ENCODE measurements around the gene DBN1. TPM values are rescaled to one million over a fixed set of nuclear protein-coding genes. Genes with fewer than 3 reads are reported as not detected.

The DBN1 gene
- total and polyA plus RNA-seq, 2 donors (not counting 1 experiment from before 2014, with no cell fraction given) = 96.4 to 138 TPM

GRCh38 chr5:177496070-177496726, 22.8 kb upstream of the DBN1 start:
- no peak overlapping the region for H2AFZ ChIP-seq (ENCODE audit: low read length)
- H3K4me2 ChIP-seq (ENCODE audit: extremely low read depth, insufficient read depth, low read length) = peak overlapping the region; percentile 93
- TF ChIP-seq CTCF (conservative IDR thresholded peaks at IDR 0.05 in 1 of 2, IDR thresholded peaks at IDR 0.05 in 1 of 2; ENCODE audit: low read depth in 1 of 2, low read length in 2 of 2) = peak; percentile 27 to 47
- no peak for TF ChIP-seq EZH2 (IDR thresholded peaks at IDR 0.05; ENCODE audit: low read length, missing control alignments)
- peaks cover 39% of the 10 kb centered on the region for H3K79me2 ChIP-seq (ENCODE audit: control insufficient read depth, insufficient read depth, low read length)
- peaks cover 43% of the 10 kb centered on the region for H3K4me1 ChIP-seq (ENCODE audit: control insufficient read depth, extremely low read depth, insufficient read depth, low read length)
- DNase-seq (ENCODE audit: low read depth in 2 of 2) = peak in 1 of 2 donors; percentile 75
- peak overlapping the region; percentile 70 to 93 (median 80) for H3K4me3 ChIP-seq (replicated peaks in 1 of 4; ENCODE audit: control extremely low read depth in 1 of 4, insufficient read depth in 1 of 4, low read depth in 3 of 4, low read length in 4 of 4)
- H3K27ac ChIP-seq (ENCODE audit: insufficient read depth, low read length) = peak overlapping the region; percentile 93
- no peaks in the 10 kb centered on the region for H3K27me3 ChIP-seq (ENCODE audit: control insufficient read depth, insufficient read depth, low read length)
- peak overlapping the region; percentile 86 for H3K9ac ChIP-seq (ENCODE audit: insufficient read depth, low read length)
- H3K9me3 ChIP-seq (ENCODE audit: control insufficient read depth, insufficient read depth, low read depth, low read length) = no peaks in the 10 kb centered on the region
- H4K20me1 ChIP-seq (ENCODE audit: control insufficient read depth, extremely low read depth, insufficient read depth, low read length) = no peaks in the 10 kb centered on the region
- H3K36me3 ChIP-seq (ENCODE audit: control insufficient read depth, insufficient read depth, low read length) = peaks cover 38% of the 10 kb centered on the region

- H3K9me3 ChIP-seq (ENCODE audit: control insufficient read depth, insufficient read depth, low read depth, low read length) = no peaks in the 10 kb centered on the region
- peak overlapping the region; percentile 86 for H3K9ac ChIP-seq (ENCODE audit: insufficient read depth, low read length)
- no peak for TF ChIP-seq EZH2 (IDR thresholded peaks at IDR 0.05; ENCODE audit: low read length, missing control alignments)
- no peak for TF ChIP-seq CTCF (conservative IDR thresholded peaks at IDR 0.05 in 1 of 2, IDR thresholded peaks at IDR 0.05 in 1 of 2; ENCODE audit: low read depth in 1 of 2, low read length in 2 of 2)
- peak overlapping the region; percentile 93 for H3K27ac ChIP-seq (ENCODE audit: insufficient read depth, low read length)
- peaks cover 43% of the 10 kb centered on the region for H3K36me3 ChIP-seq (ENCODE audit: control insufficient read depth, insufficient read depth, low read length)
- H3K79me2 ChIP-seq (ENCODE audit: control insufficient read depth, insufficient read depth, low read length) = peaks cover 46% of the 10 kb centered on the region
- H2AFZ ChIP-seq (ENCODE audit: low read length) = no peak overlapping the region
- H3K27me3 ChIP-seq (ENCODE audit: control insufficient read depth, insufficient read depth, low read length) = no peaks in the 10 kb centered on the region
- H3K4me3 ChIP-seq (replicated peaks in 1 of 4; ENCODE audit: control extremely low read depth in 1 of 4, insufficient read depth in 1 of 4, low read depth in 3 of 4, low read length in 4 of 4) = peak overlapping the region; percentile 70 to 93 (median 80)
- H4K20me1 ChIP-seq (ENCODE audit: control insufficient read depth, extremely low read depth, insufficient read depth, low read length) = no peaks in the 10 kb centered on the region
- H3K4me1 ChIP-seq (ENCODE audit: control insufficient read depth, extremely low read depth, insufficient read depth, low read length) = peaks cover 40% of the 10 kb centered on the region
- H3K4me2 ChIP-seq (ENCODE audit: extremely low read depth, insufficient read depth, low read length) = peak overlapping the region; percentile 93
- peak; percentile 93 to 96 for DNase-seq (ENCODE audit: low read depth in 2 of 2)
These were observed 22.0 kb upstream of the DBN1 start for GRCh38 chr5:177495243-177496060.

Data from fibroblast of lung (primary cell).